Measurements from ENCODE around the gene CCBE1.

The CCBE1 gene

DNA sequence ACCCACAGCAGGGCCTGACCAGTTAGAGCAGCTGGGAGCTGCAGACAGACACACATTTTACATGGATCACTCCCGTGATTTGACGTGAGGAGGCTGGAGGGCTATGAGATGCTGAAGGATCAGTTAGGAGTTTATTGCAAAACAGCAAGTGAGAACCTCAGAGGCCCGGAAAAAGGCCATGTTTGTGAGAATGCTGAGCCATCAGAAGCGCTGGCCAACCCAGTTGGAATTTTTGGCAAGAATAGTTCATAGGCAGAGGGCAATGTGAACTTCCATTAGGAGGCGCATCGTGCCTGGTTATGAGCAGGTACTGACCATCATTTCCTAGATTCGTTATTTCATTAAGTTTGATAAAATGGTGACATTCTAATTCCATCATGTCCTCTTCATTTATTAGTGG lies 314.8 kb downstream of the CCBE1 start:
- Histone ChIP-seq H3K27me3 (replicated peaks; ENCODE audit: control insufficient read depth, insufficient read depth, low read length, poor library complexity, severe bottlenecking) (no peaks in the 10 kb centered on the region), H3K4me1 (ENCODE audit: control insufficient read depth, insufficient read depth, low read length, poor library complexity, severe bottlenecking) (no peaks in the 10 kb centered on the region), H3K36me3 (ENCODE audit: control insufficient read depth, insufficient read depth, low read length) (no peaks in the 10 kb centered on the region), H3K27ac (ENCODE audit: insufficient read depth, low read length, poor library complexity, severe bottlenecking) (no peak overlapping the region), H3K4me3 (ENCODE audit: insufficient read depth, low read depth, low read length, poor library complexity, severe bottlenecking) (no peak overlapping the region), H3K9me3 (ENCODE audit: control insufficient read depth, low read length) (no peaks in the 10 kb centered on the region)
- no peak for DNase-seq

DNA sequence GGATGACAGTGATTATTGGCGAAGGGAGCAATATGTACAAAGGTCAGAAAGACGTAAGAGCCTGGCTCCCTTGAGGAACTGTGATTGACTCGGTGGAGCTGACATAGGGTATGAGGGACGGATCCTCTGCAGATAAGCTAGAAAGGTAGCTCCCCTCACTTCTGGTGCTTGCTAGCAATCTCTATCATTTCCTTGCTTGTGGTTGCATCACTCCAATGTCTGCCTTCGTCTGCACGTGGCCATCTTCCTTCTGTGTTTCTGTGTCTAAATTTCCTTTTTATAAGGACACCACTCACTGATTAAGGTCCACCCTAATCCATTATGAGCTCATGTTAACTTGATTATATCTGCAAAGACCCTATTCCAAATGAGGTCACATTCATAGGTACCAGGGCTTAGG lies 315.3 kb downstream of the CCBE1 start:
- no peaks in the 10 kb centered on the region for H3K9me3 ChIP-seq (ENCODE audit: control insufficient read depth, low read length)
- no peak overlapping the region for H3K27ac ChIP-seq (ENCODE audit: insufficient read depth, low read length, poor library complexity, severe bottlenecking)
- H3K4me1 ChIP-seq (ENCODE audit: control insufficient read depth, insufficient read depth, low read length, poor library complexity, severe bottlenecking) = no peaks in the 10 kb centered on the region
- no peaks in the 10 kb centered on the region for H3K27me3 ChIP-seq (replicated peaks; ENCODE audit: control insufficient read depth, insufficient read depth, low read length, poor library complexity, severe bottlenecking)
- no peaks in the 10 kb centered on the region for H3K36me3 ChIP-seq (ENCODE audit: control insufficient read depth, insufficient read depth, low read length)
- H3K4me3 ChIP-seq (ENCODE audit: insufficient read depth, low read depth, low read length, poor library complexity, severe bottlenecking) = no peak overlapping the region
- DNase-seq = no peak
